Fibroblast of lung (primary cell): ENCODE measurements around the gene DLL4.

Source experiments
- CTCF ChIP-seq, 2 donors: IDR thresholded peaks in 1 of 2; conservative IDR thresholded peaks in 1 of 2; 1 replicate in 1 of 2; 2 replicates in 1 of 2; pipeline ENCODE4 v1.5.1; 2011 to 2012; ENCODE audit warnings: low read length in 2 of 2, control low read depth in 1 of 2, inconsistent platforms in 1 of 2, low read depth in 1 of 2, mild to moderate bottlenecking in 1 of 2
- EZH2 ChIP-seq: IDR thresholded peaks from 2 replicates; pipeline ENCODE4 v1.5.1; 2012; ENCODE audit warnings: low read length, control low read depth, mild to moderate bottlenecking; ENCODE audit errors: missing control alignments

DNA sequence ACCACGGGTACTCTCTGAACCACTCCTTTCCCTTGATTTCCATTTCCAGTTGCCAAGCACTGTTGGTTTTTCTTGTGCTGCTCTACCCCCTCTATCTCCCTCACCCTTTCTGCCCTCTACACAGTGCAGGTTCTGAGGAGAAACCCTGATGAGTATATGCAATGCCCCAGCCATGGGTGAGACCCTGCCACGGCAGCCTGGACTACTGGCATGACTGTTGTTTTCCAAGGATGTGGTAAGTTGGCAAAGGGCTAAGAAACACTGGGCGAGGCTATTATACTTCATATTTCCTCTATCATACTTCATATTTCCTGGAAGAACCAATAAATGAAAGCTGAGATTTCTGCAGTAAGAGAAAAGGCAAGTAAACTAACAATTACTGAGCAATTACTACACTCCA lies 52.0 kb downstream of the DLL4 start:
- TF ChIP-seq CTCF (conservative IDR thresholded peaks at IDR 0.05 in 1 of 2, IDR thresholded peaks at IDR 0.05 in 1 of 2; ENCODE audit: low read depth in 1 of 2, low read length in 2 of 2), result no peak
- TF ChIP-seq EZH2, result no peak
